ENCODE results near the gene EYA2. TPM values are rescaled to one million over a fixed set of nuclear protein-coding genes. Genes with fewer than 3 reads are reported as not detected.

The EYA2 gene
- total RNA-seq, 4 donors from 2014 or later: 8.9 to 18.0 (median 9.5) TPM

- no peak for TF ChIP-seq CTCF (IDR thresholded peaks at IDR 0.05)
- DNase-seq (ENCODE audit: low spot score) (no peak), ATAC-seq (ENCODE audit: low FRiP score) (no peak)
Observed at GRCh38 chr20:47150403-47151152, 255.9 kb downstream of the EYA2 start.

- no peak for TF ChIP-seq CTCF (IDR thresholded peaks at IDR 0.05)
- DNase-seq (ENCODE audit: low spot score) (no peak), ATAC-seq (ENCODE audit: low FRiP score) (no peak)
Observed at GRCh38 chr20:47152068-47152467, 257.4 kb downstream of the EYA2 start.

- TF ChIP-seq CTCF (IDR thresholded peaks at IDR 0.05): no peak
- DNase-seq (ENCODE audit: low spot score): no peak
- no peak for ATAC-seq (ENCODE audit: low FRiP score)
Observed at GRCh38 chr20:47154089-47154488, 259.4 kb downstream of the EYA2 start.

GRCh38 chr20:47156301-47157137 is 261.9 kb downstream of the EYA2 start:
- DNase-seq (ENCODE audit: low spot score) (no peak), ATAC-seq (ENCODE audit: low FRiP score) (no peak)
- no peak for TF ChIP-seq CTCF (IDR thresholded peaks at IDR 0.05)

- ATAC-seq (ENCODE audit: low FRiP score): no peak
- DNase-seq (ENCODE audit: low spot score): no peak
- TF ChIP-seq CTCF (IDR thresholded peaks at IDR 0.05): no peak
Observed at GRCh38 chr20:47159166-47159565, 264.5 kb downstream of the EYA2 start.

GRCh38 chr20:47160240-47160639 is 265.6 kb downstream of the EYA2 start:
- no peak for DNase-seq (ENCODE audit: low spot score)
- ATAC-seq (ENCODE audit: low FRiP score): no peak
- TF ChIP-seq CTCF (IDR thresholded peaks at IDR 0.05): no peak
